CD4-positive, alpha-beta memory T cell (primary cell): Measurements from ENCODE around the gene SRPK2. TPM values are rescaled to one million over a fixed set of nuclear protein-coding genes. Genes with fewer than 3 reads are reported as not detected.
"Not testable (repeated sequence)": the region's sequence is repeated elsewhere in the genome, so short reads cannot be mapped to it uniquely, and the experiment has no call there.

Experiments used
- CTCF ChIA-PET: fragments of 350-600 bp; sonication (Branson Sonifier 250); formaldehyde crosslinking; loops from one replicate; lab custom pipeline; 2021; ENCODE audit warnings: inconsistent platforms; ENCODE audit not compliant: partially characterized antibody; lab: Charles Lee
- POLR2A ChIA-PET: fragments of 350-600 bp; sonication (Branson Sonifier 250); formaldehyde crosslinking; loops from one replicate; lab custom pipeline; 2021; ENCODE audit not compliant: partially characterized antibody; lab: Charles Lee
- DNase-seq, 5 donors: peaks; one replicate each; pipeline versions ENCODE4 v3.0.0 to v3.0.0-alpha.2; 2020 to 2022; ENCODE audit warnings: mixed read lengths in 1 of 5
- H3K27ac ChIP-seq: one replicate; pipeline ENCODE4 v1.7.0; 2013; ENCODE audit warnings: low read depth, low read length
- H3K27me3 ChIP-seq: 2 replicates; pipeline ENCODE4 v1.7.0; 2013; ENCODE audit warnings: mild to moderate bottlenecking, low read length, moderate library complexity; ENCODE audit not compliant: insufficient read depth
- H3K36me3 ChIP-seq: 2 replicates; pipeline ENCODE4 v1.7.0; 2013; ENCODE audit warnings: mild to moderate bottlenecking, low read length, moderate library complexity; ENCODE audit not compliant: insufficient read depth
- H3K4me1 ChIP-seq: 2 replicates; pipeline ENCODE4 v1.7.0; 2013; ENCODE audit warnings: mild to moderate bottlenecking, low read length, moderate library complexity; ENCODE audit not compliant: insufficient read depth
- H3K4me3 ChIP-seq, 2 donors: one replicate each; pipeline ENCODE4 v1.7.0; 2013; ENCODE audit warnings: low read length in 2 of 2, mild to moderate bottlenecking in 1 of 2
- H3K9me3 ChIP-seq, 2 donors: one replicate each; pipeline ENCODE4 v1.7.0; 2013; ENCODE audit warnings: low read length in 2 of 2, control low read depth in 1 of 2; ENCODE audit not compliant: control insufficient read depth in 1 of 2
- H3K27ac Mint-ChIP-seq, 7 donors: one replicate each; pipeline ENCODE4 v1.8.0; 2020 to 2021; ENCODE audit warnings: mixed read lengths in 7 of 7, mild to moderate bottlenecking in 6 of 7, inconsistent platforms in 3 of 7, moderate library complexity in 3 of 7
- H3K27me3 Mint-ChIP-seq, 2 donors: one replicate each; pipeline ENCODE4 v1.8.0; 2020 to 2021; ENCODE audit warnings: mixed read lengths in 2 of 2
- H3K36me3 Mint-ChIP-seq, 2 donors: one replicate each; pipeline ENCODE4 v1.8.0; 2020 to 2021; ENCODE audit warnings: mixed read lengths in 2 of 2, inconsistent platforms in 1 of 2, mild to moderate bottlenecking in 1 of 2
- H3K4me1 Mint-ChIP-seq, 4 donors: one replicate each; pipeline ENCODE4 v1.8.0; 2020 to 2021; ENCODE audit warnings: mixed read lengths in 4 of 4, mild to moderate bottlenecking in 1 of 4
- H3K4me3 Mint-ChIP-seq, 8 donors: one replicate each; pipeline ENCODE4 v1.8.0; 2020 to 2021; ENCODE audit warnings: mixed read lengths in 8 of 8, mild to moderate bottlenecking in 7 of 8, moderate library complexity in 6 of 8, inconsistent platforms in 3 of 8
- H3K9me3 Mint-ChIP-seq, 8 donors: one replicate each; pipeline ENCODE4 v1.8.0; 2020 to 2021; ENCODE audit warnings: mixed read lengths in 8 of 8, mild to moderate bottlenecking in 5 of 8, inconsistent platforms in 3 of 8, moderate library complexity in 1 of 8
- intact Hi-C: fragments of 100-400 bp; cut with micrococcal nuclease; formaldehyde crosslinking; loops from one replicate; pipeline ENCODE4 v1.15.1; 2023
- polyA plus RNA-seq, 2 donors: library from polyadenylated mRNA; unstranded; fragments of 300-500 nt; fragmentation: Illumina TruSeq; gene quantifications; one replicate each; pipeline ENCODE4 v1.2.3, GENCODE V29; 2021
- total RNA-seq, 2 experiments: library from RNA; stranded (reverse); gene quantifications; one replicate each; pipeline ENCODE4 v1.2.3, GENCODE V29; 2021

The SRPK2 gene
- total RNA-seq (10 to 100 TPM; 54.7 to 55.2 TPM), polyA plus RNA-seq (10 to 100 TPM; 36.0 to 48.7 TPM)

- Mint-ChIP-seq H3K9me3 (peaks cover 0 to 1% (median 0%) of the 10 kb centered on the region in 8 donors), H3K4me1 (peaks cover 32 to 53% (median 39%) of the 10 kb centered on the region in 4 donors), H3K27me3 (no peaks in the 10 kb centered on the region), H3K4me3 (peak within 1 kb of the TSS; percentile 96 to 99 (median 99)), H3K36me3 (peaks cover 4 to 12% of the 10 kb centered on the region in 2 donors), H3K27ac (peak within 1 kb of the TSS; percentile 89 to 99 (median 96))
- Histone ChIP-seq H3K4me3 (peak within 1 kb of the TSS; percentile 57 to 67), H3K36me3 (no peaks in the 10 kb centered on the region), H3K4me1 (peaks cover 32% of the 10 kb centered on the region), H3K9me3 (no peaks in the 10 kb centered on the region), H3K27me3 (no peaks in the 10 kb centered on the region), H3K27ac (peak within 1 kb of the TSS; percentile 52)
- ChIA-PET POLR2A (interaction anchor here (0.7 to 3.2 kb wide), 17 partner anchors 10 to 1780 kb away, joined by 3 to 48 read pairs (median 4); partner anchors contain the start of genes HBP1, KMT2E and RINT1), CTCF (interaction anchor here (0.7 to 1.7 kb wide), 3 partner anchors 10 to 405 kb away, joined by 3 to 8 read pairs (median 3); no protein-coding TSS in a partner anchor)
- peak; percentile 74 to 78 (median 75) for DNase-seq
- intact Hi-C loops: loop anchor here (1.0 to 10.0 kb wide), 4 partner anchors 36 to 144 kb away; partner anchors contain the start of gene RINT1
These were observed at the start of gene SRPK2 for GRCh38 chr7:105388356-105389087. Gene SRPK2, minus strand, starts transcription at chr7:105388921.

GRCh38 chr7:105438254-105438653, 49.5 kb upstream of the SRPK2 start:
- Mint-ChIP-seq H3K27me3 (no peaks in the 10 kb centered on the region), H3K9me3 (no peaks in the 10 kb centered on the region), H3K4me1 (peaks cover 0 to 3% (median 1%) of the 10 kb centered on the region in 4 donors), H3K4me3 (no peak overlapping the region), H3K27ac (peak overlapping the region in 1 of 7 donors; percentile 29), H3K36me3 (no peaks in the 10 kb centered on the region)
- Histone ChIP-seq H3K4me1 (no peaks in the 10 kb centered on the region), H3K9me3 (no peaks in the 10 kb centered on the region), H3K27me3 (no peaks in the 10 kb centered on the region), H3K36me3 (no peaks in the 10 kb centered on the region), H3K4me3 (no peak overlapping the region), H3K27ac (no peak overlapping the region)
- CTCF ChIA-PET: interaction anchor here (1.0 to 1.3 kb wide), 2 partner anchors 8 to 12 kb away, joined by 3 to 4 read pairs; no protein-coding TSS in a partner anchor
- intact Hi-C loops: no loop called here
- POLR2A ChIA-PET: interaction anchor here (1.3 kb wide), 1 partner anchor 8 kb away, joined by 4 read pairs; no protein-coding TSS in a partner anchor
- DNase-seq: no peak

GRCh38 chr7:105437356-105437755, 48.6 kb upstream of the SRPK2 start:
- CTCF ChIA-PET, H3K27me3 ChIP-seq, H3K36me3 Mint-ChIP-seq, H3K27ac Mint-ChIP-seq, H3K27ac ChIP-seq, intact Hi-C loops, H3K9me3 Mint-ChIP-seq, H3K27me3 Mint-ChIP-seq, POLR2A ChIA-PET, H3K4me3 Mint-ChIP-seq, DNase-seq, H3K36me3 ChIP-seq, H3K4me1 ChIP-seq, H3K4me1 Mint-ChIP-seq, H3K4me3 ChIP-seq, H3K9me3 ChIP-seq: not testable (repeated sequence)

GRCh38 chr7:105429746-105430612, 41.3 kb upstream of the SRPK2 start:
- Histone ChIP-seq H3K27me3 (no peaks in the 10 kb centered on the region), H3K4me1 (peaks cover 5% of the 10 kb centered on the region), H3K4me3 (no peak overlapping the region), H3K36me3 (no peaks in the 10 kb centered on the region), H3K27ac (no peak overlapping the region), H3K9me3 (no peaks in the 10 kb centered on the region)
- Mint-ChIP-seq H3K4me1 (peaks cover 3 to 8% (median 4%) of the 10 kb centered on the region in 4 donors), H3K9me3 (no peaks in the 10 kb centered on the region), H3K27me3 (no peaks in the 10 kb centered on the region), H3K36me3 (no peaks in the 10 kb centered on the region), H3K27ac (peak overlapping the region in 2 of 7 donors; percentile 22 to 46), H3K4me3 (no peak overlapping the region)
- intact Hi-C loops: loop anchor here (1.0 to 2.0 kb wide), 5 partner anchors 58 to 507 kb away; no protein-coding TSS in a partner anchor
- ChIA-PET CTCF (interaction anchor here (0.6 to 3.4 kb wide), 44 partner anchors 8 to 509 kb away, joined by 3 to 39 read pairs (median 4); partner anchors contain the start of gene RINT1), POLR2A (interaction anchor here (1.0 to 2.3 kb wide), 8 partner anchors 9 to 449 kb away, joined by 3 to 9 read pairs (median 4); partner anchors contain the start of gene RINT1)
- DNase-seq: peak; percentile 49 to 58 (median 56)

- Histone ChIP-seq H3K4me1 (peaks cover 5% of the 10 kb centered on the region), H3K4me3 (no peak overlapping the region), H3K36me3 (no peaks in the 10 kb centered on the region), H3K27me3 (no peaks in the 10 kb centered on the region), H3K27ac (no peak overlapping the region), H3K9me3 (no peaks in the 10 kb centered on the region)
- no peak overlapping the region for H3K4me3 Mint-ChIP-seq
- no peak for DNase-seq
- ChIA-PET CTCF (interaction anchor here (1.4 kb wide), 2 partner anchors 12 to 446 kb away, joined by 4 to 5 read pairs; no protein-coding TSS in a partner anchor), POLR2A (interaction anchor here (0.8 kb wide), 1 partner anchor 24 kb away, joined by 3 read pairs; no protein-coding TSS in a partner anchor)
- H3K27ac Mint-ChIP-seq: peak overlapping the region in 1 of 7 donors; percentile 8
- intact Hi-C loops: no loop called here
- no peaks in the 10 kb centered on the region for H3K36me3 Mint-ChIP-seq
- H3K27me3 Mint-ChIP-seq: no peaks in the 10 kb centered on the region
- H3K9me3 Mint-ChIP-seq: no peaks in the 10 kb centered on the region
- H3K4me1 Mint-ChIP-seq: peaks cover 3 to 8% (median 6%) of the 10 kb centered on the region in 4 donors
These were observed 38.0 kb upstream of the SRPK2 start for GRCh38 chr7:105426606-105427146.

- Mint-ChIP-seq H3K4me3 (no peak overlapping the region), H3K9me3 (peaks cover 0 to 2% (median 0%) of the 10 kb centered on the region in 8 donors), H3K27me3 (no peaks in the 10 kb centered on the region), H3K27ac (no peak overlapping the region), H3K36me3 (no peaks in the 10 kb centered on the region), H3K4me1 (peaks cover 0 to 4% (median 0%) of the 10 kb centered on the region in 4 donors)
- intact Hi-C loops: no loop called here
- no peak for DNase-seq
- ChIA-PET POLR2A (no interaction called here), CTCF (interaction anchor here (0.9 kb wide), 1 partner anchor 9 kb away, joined by 3 read pairs; no protein-coding TSS in a partner anchor)
- H3K4me3 ChIP-seq: no peak overlapping the region
- H3K27ac ChIP-seq: no peak overlapping the region
- H3K9me3 ChIP-seq: no peaks in the 10 kb centered on the region
- no peaks in the 10 kb centered on the region for H3K36me3 ChIP-seq
- no peaks in the 10 kb centered on the region for H3K27me3 ChIP-seq
- no peaks in the 10 kb centered on the region for H3K4me1 ChIP-seq
These were observed 35.3 kb upstream of the SRPK2 start for GRCh38 chr7:105423987-105424386.
